Transverse colon (tissue), 4 donors: Measurements from ENCODE around the gene ZBTB43. TPM values are rescaled to one million over a fixed set of nuclear protein-coding genes. Genes with fewer than 3 reads are reported as not detected.

Experiments used
- DNase-seq: peaks from one replicate; pipeline ENCODE4 v3.0.0-alpha.2; 2019
- H3K27ac ChIP-seq, 4 donors: fragments of 200-600 bp; sonication (generic); 2 replicates each; pipeline ENCODE4 v1.5.1; 2016 to 2018; ENCODE audit warnings: inconsistent platforms in 4 of 4
- H3K27me3 ChIP-seq: fragments of 200-600 bp; sonication (generic); 2 replicates; pipeline ENCODE4 v1.5.1; 2017; ENCODE audit warnings: inconsistent platforms
- H3K36me3 ChIP-seq, 4 donors: fragments of 200-600 bp; sonication (generic); 2 replicates each; pipeline ENCODE4 v1.5.1; 2017 to 2019; ENCODE audit warnings: inconsistent platforms in 4 of 4
- H3K4me1 ChIP-seq, 4 donors: fragments of 200-600 bp; sonication (generic); 2 replicates each; pipeline ENCODE4 v1.5.1; 2017 to 2020; ENCODE audit warnings: inconsistent platforms in 4 of 4
- H3K4me3 ChIP-seq, 4 donors: fragments of 200-600 bp; sonication (generic); 1 replicate in 1 of 4; 2 replicates in 3 of 4; pipeline versions ENCODE4 v1.5.1 to v1.6.1; 2017 to 2019; ENCODE audit warnings: inconsistent platforms in 4 of 4
- H3K9me3 ChIP-seq, 2 donors: fragments of 200-600 bp; sonication (generic); 2 replicates each; pipeline ENCODE4 v1.5.1; 2017 to 2019; ENCODE audit warnings: inconsistent platforms in 2 of 2
- EP300 ChIP-seq: sonication (generic); formaldehyde crosslinking; IDR thresholded peaks from one replicate; pipeline ENCODE4 v1.6.1; 2017; ENCODE audit warnings: antibody characterized with exemption, low read depth
- POLR2A ChIP-seq: fragments of 450-650 bp; IDR thresholded peaks from one replicate; pipeline ENCODE4 v1.6.1; 2016; ENCODE audit warnings: antibody characterized with exemption, mild to moderate bottlenecking, moderate library complexity
- POLR2AphosphoS5 ChIP-seq, 3 donors: sonication (generic); formaldehyde crosslinking; IDR thresholded peaks; one replicate each; pipeline ENCODE4 v1.6.1; 2016; ENCODE audit warnings: antibody characterized with exemption in 3 of 3
- WGBS, 2 donors: methylation state at CpG; one replicate each; pipeline ENCODE4 v1.1.5; 2018; ENCODE audit warnings: low coverage in 1 of 2; 5-methylcytosine and 5-hydroxymethylcytosine counted together
- in situ Hi-C, 4 donors: fragments of 200-750 bp; cut with MboI; loops; one replicate each; pipeline versions ENCODE4 v1.15.0 to v1.15.1; 2017; ENCODE audit warnings: low sequenced_read_pairs in 3 of 4, low pct_ligation_motif_present in 1 of 4, low pct_unique_long_range_greater_than_20kb in 1 of 4
- intact Hi-C: fragments of 100-400 bp; cut with DNase I; formaldehyde crosslinking; loops from one replicate; pipeline ENCODE4 v1.15.1; 2023; ENCODE audit warnings: low total_unique reads
- total RNA-seq, 4 donors: library from RNA; depleted of rRNA; stranded (reverse); fragments of >200 nt; gene quantifications; one replicate each; pipeline ENCODE4 v1.1.0, GENCODE V29; 2016
- TF ChIP-seq, protein P1 (sequence below), 5 experiments: fragments of 200-600 bp in 3 of 5; fragments of 450-650 bp in 2 of 5; sonication (generic) in 3 of 5; IDR thresholded peaks; 1 replicate in 2 of 5; 2 replicates in 3 of 5; pipeline ENCODE4 v1.5.1; 2016 to 2017; ENCODE audit warnings: antibody characterized with exemption in 5 of 5, inconsistent platforms in 3 of 5, mild to moderate bottlenecking in 2 of 5, moderate library complexity in 1 of 5

ZBTB43 gene
- total RNA-seq, 4 donors from 2014 or later, result 5.0 to 19.5 (median 16.6) TPM

- Histone ChIP-seq H3K36me3 (no peaks in the 10 kb centered on the region), H3K27ac (no peak overlapping the region), H3K27me3 (peaks cover 10% of the 10 kb centered on the region), H3K4me1 (no peaks in the 10 kb centered on the region), H3K9me3 (no peaks in the 10 kb centered on the region), H3K4me3 (no peak overlapping the region)
- no peak for DNase-seq
- in situ Hi-C loops, result loop anchor here in 1 of 4 donors (25.0 kb wide), 1 partner anchor 187 kb away; the partner anchor contains the start of gene LMX1B
- intact Hi-C loops, result no loop called here
- 65 to 67% methylated on average over 1 of the region's 1 CpG for WGBS, 2 donors
- TF ChIP-seq EP300 (no peak), POLR2A (no peak), POLR2AphosphoS5 (IDR thresholded peaks at IDR 0.05) (no peak)
- TF ChIP-seq, protein P1, sequence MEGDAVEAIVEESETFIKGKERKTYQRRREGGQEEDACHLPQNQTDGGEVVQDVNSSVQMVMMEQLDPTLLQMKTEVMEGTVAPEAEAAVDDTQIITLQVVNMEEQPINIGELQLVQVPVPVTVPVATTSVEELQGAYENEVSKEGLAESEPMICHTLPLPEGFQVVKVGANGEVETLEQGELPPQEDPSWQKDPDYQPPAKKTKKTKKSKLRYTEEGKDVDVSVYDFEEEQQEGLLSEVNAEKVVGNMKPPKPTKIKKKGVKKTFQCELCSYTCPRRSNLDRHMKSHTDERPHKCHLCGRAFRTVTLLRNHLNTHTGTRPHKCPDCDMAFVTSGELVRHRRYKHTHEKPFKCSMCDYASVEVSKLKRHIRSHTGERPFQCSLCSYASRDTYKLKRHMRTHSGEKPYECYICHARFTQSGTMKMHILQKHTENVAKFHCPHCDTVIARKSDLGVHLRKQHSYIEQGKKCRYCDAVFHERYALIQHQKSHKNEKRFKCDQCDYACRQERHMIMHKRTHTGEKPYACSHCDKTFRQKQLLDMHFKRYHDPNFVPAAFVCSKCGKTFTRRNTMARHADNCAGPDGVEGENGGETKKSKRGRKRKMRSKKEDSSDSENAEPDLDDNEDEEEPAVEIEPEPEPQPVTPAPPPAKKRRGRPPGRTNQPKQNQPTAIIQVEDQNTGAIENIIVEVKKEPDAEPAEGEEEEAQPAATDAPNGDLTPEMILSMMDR (IDR thresholded peaks at IDR 0.05), result no peak
Observed at GRCh38 chr9:126799034-126799433, 5.8 kb upstream of the ZBTB43 start.

GRCh38 chr9:126802318-126803059, 2.4 kb upstream of the ZBTB43 start:
- Histone ChIP-seq H3K4me1 (peaks cover 9 to 24% (median 22%) of the 10 kb centered on the region in 4 donors), H3K27ac (no peak overlapping the region), H3K4me3 (no peak overlapping the region), H3K36me3 (no peaks in the 10 kb centered on the region), H3K9me3 (no peaks in the 10 kb centered on the region), H3K27me3 (no peaks in the 10 kb centered on the region)
- in situ Hi-C loops, result no loop called here
- TF ChIP-seq POLR2A, result no peak
- no peak for TF ChIP-seq EP300
- TF ChIP-seq, protein P1 (IDR thresholded peaks at IDR 0.05), result no peak
- no peak for TF ChIP-seq POLR2AphosphoS5 (IDR thresholded peaks at IDR 0.05)
- 76 to 85% methylated on average over 6 to 8 of the region's 8 CpGs for WGBS, 2 donors
- no peak for DNase-seq
- intact Hi-C loops, result no loop called here

DNA sequence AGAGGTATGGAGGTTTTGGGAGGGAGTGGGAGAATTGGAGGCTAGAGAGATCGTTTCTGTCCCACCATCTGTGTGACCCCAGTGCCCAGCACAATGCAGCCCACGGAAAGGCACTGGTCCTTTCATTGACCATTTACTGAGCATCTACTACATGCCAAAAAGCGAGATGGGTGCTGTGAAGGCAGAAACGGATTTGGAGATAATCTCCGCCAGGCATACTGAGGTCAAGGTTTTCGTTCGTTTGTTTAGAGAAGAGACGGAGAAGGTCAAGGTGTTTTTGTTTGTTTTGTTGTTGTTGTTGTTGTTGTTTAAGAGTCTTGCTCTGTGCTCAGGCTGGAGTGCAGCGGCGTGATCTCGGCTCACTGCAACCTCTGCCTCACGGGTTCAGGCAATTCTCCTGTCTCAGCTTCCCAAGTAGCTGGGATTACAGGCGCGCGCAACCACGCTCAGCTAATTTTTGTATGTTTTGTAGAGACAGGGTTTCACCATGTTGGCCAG, 593 bp upstream of the ZBTB43 start:
- Histone ChIP-seq H3K9me3 (no peaks in the 10 kb centered on the region), H3K36me3 (no peaks in the 10 kb centered on the region), H3K27me3 (no peaks in the 10 kb centered on the region), H3K4me1 (peaks cover 9 to 27% (median 24%) of the 10 kb centered on the region in 4 donors), H3K4me3 (peak overlapping the region; percentile 26 to 97 (median 87)), H3K27ac (peak overlapping the region; percentile 90 to 97 (median 94))
- no peak for DNase-seq
- intact Hi-C loops (no loop called here), in situ Hi-C loops (no loop called here)
- 80 to 87% methylated on average over 4 to 16 of the region's 16 CpGs for WGBS, 2 donors
- TF ChIP-seq, protein P1 (IDR thresholded peaks at IDR 0.05), result no peak
- TF ChIP-seq EP300, result no peak
- no peak for TF ChIP-seq POLR2A
- TF ChIP-seq POLR2AphosphoS5 (IDR thresholded peaks at IDR 0.05), result no peak

DNA sequence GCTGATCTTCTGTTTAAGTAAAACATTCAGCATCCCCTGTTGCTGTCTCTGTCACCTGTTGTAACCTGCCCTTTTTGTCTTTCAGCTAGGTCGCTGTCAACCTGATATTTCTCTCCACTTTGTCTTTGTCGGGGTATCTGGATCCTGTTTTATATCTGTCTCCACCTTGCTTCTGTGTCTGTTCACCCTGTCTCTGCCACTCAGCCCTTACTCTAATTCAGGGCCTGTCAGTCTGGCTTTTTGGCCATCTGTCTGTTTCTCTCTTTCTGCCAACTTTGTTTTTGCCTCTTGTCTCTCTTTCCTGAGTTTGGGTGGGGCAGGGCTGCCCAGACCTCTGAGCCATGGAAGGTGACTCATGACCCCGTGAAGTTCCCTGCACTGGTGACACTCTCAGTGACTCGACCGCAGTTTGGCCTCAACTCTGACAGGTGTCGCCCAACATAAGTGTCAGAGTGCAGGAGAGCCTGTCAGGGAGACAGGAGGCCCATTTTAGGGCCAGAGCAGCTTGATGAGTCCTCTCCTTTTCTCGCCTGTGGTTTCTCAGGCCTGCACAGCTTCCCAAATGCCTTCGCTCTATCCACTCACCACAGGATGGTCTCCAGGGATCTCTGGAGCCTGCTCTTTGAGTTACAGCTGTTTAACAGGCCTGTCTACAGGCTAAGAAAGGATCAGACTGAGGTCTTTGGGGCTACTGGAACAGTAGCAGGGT, 868 bp downstream of the ZBTB43 start:
- peak; percentile 74 for DNase-seq

More for the DNA sequence above, 868 bp downstream of the ZBTB43 start:
- TF ChIP-seq, protein P1 (IDR thresholded peaks at IDR 0.05), result no peak
- no peak for TF ChIP-seq POLR2A
- TF ChIP-seq POLR2AphosphoS5 (IDR thresholded peaks at IDR 0.05), result peak in 2 of 3 donors; percentile 31 to 58
- no peak for TF ChIP-seq EP300
- 0 to 19% methylated on average over 2 to 8 of the region's 8 CpGs for WGBS, 2 donors
- Histone ChIP-seq H3K27ac (peak overlapping the region; percentile 90 to 97 (median 94)), H3K4me1 (peaks cover 9 to 27% (median 24%) of the 10 kb centered on the region in 4 donors), H3K36me3 (peaks cover 0 to 8% (median 0%) of the 10 kb centered on the region in 4 donors), H3K9me3 (no peaks in the 10 kb centered on the region), H3K27me3 (no peaks in the 10 kb centered on the region), H3K4me3 (peak overlapping the region; percentile 84 to 99 (median 94))
- intact Hi-C loops (no loop called here), in situ Hi-C loops (no loop called here)
